Measurements from ENCODE around the gene TEKT2. TPM values are rescaled to one million over a fixed set of nuclear protein-coding genes. Genes with fewer than 3 reads are reported as not detected.

The TEKT2 gene
- total RNA-seq, 4 donors from 2014 or later, result 0.83 TPM; not detected in 3

- no peak for DNase-seq (ENCODE audit: extremely low spot score)
- H3K27me3 ChIP-seq, result peaks cover 0 to 20% (median 0%) of the 10 kb centered on the region in 4 donors
- H3K9me3 ChIP-seq, result no peaks in the 10 kb centered on the region
- peaks cover 28 to 46% (median 39%) of the 10 kb centered on the region in 4 donors for H3K36me3 ChIP-seq
- peak overlapping the region; percentile 86 to 94 (median 90) for H3K27ac ChIP-seq (replicated peaks in 1 of 4)
- H3K4me3 ChIP-seq, result peak overlapping the region; percentile 64 to 100 (median 88)
- WGBS, result 7% methylated on average over 31 of the region's 32 CpGs
- H3K4me1 ChIP-seq, result peaks cover 20 to 58% (median 51%) of the 10 kb centered on the region in 4 donors
- TF ChIP-seq POLR2AphosphoS5 (IDR thresholded peaks at IDR 0.05) (no peak), EP300 (IDR thresholded peaks at IDR 0.05) (no peak), POLR2A (IDR thresholded peaks at IDR 0.05; ENCODE audit: low read depth) (no peak), CTCF (IDR thresholded peaks at IDR 0.05) (no peak)
- intact Hi-C loops (cut with DNase I), result no loop called here
These were observed 5.7 kb downstream of the TEKT2 start for GRCh38 chr1:36089393-36090121.

GRCh38 chr1:36091141-36091540, 7.2 kb downstream of the TEKT2 start:
- Histone ChIP-seq H3K9me3 (no peaks in the 10 kb centered on the region), H3K4me1 (peaks cover 19 to 63% (median 57%) of the 10 kb centered on the region in 4 donors), H3K27ac (replicated peaks in 1 of 4) (no peak overlapping the region), H3K27me3 (peaks cover 0 to 8% (median 0%) of the 10 kb centered on the region in 4 donors), H3K36me3 (peaks cover 28 to 61% (median 52%) of the 10 kb centered on the region in 4 donors), H3K4me3 (no peak overlapping the region)
- WGBS, result 80% methylated on average over 4 of the region's 4 CpGs
- intact Hi-C loops (cut with DNase I), result no loop called here
- no peak for DNase-seq (ENCODE audit: extremely low spot score)
- TF ChIP-seq POLR2AphosphoS5 (IDR thresholded peaks at IDR 0.05), result no peak
- TF ChIP-seq EP300 (IDR thresholded peaks at IDR 0.05), result no peak

GRCh38 chr1:36091698-36092097, 7.8 kb downstream of the TEKT2 start:
- WGBS, result 86% methylated on average over 11 of the region's 13 CpGs
- Histone ChIP-seq H3K9me3 (no peaks in the 10 kb centered on the region), H3K27ac (replicated peaks in 1 of 4) (no peak overlapping the region), H3K4me3 (no peak overlapping the region), H3K4me1 (peaks cover 19 to 65% (median 60%) of the 10 kb centered on the region in 4 donors), H3K27me3 (peaks cover 0 to 2% (median 0%) of the 10 kb centered on the region in 4 donors), H3K36me3 (peaks cover 28 to 61% (median 58%) of the 10 kb centered on the region in 4 donors)
- no peak for DNase-seq (ENCODE audit: extremely low spot score)
- intact Hi-C loops (cut with DNase I), result no loop called here
- no peak for TF ChIP-seq CTCF (IDR thresholded peaks at IDR 0.05)
- no peak for TF ChIP-seq POLR2AphosphoS5 (IDR thresholded peaks at IDR 0.05)

- no peaks in the 10 kb centered on the region for H3K9me3 ChIP-seq
- H3K27ac ChIP-seq (replicated peaks in 1 of 4), result no peak overlapping the region
- 87% methylated on average over 17 of the region's 17 CpGs for whole genome bisulfite sequencing
- no peak for TF ChIP-seq EP300 (IDR thresholded peaks at IDR 0.05)
- no peak for TF ChIP-seq POLR2A (IDR thresholded peaks at IDR 0.05; ENCODE audit: low read depth)
- TF ChIP-seq POLR2AphosphoS5 (IDR thresholded peaks at IDR 0.05), result no peak
- no peak for TF ChIP-seq CTCF (IDR thresholded peaks at IDR 0.05)
- intact Hi-C loops (cut with DNase I), result no loop called here
- H3K36me3 ChIP-seq, result peaks cover 28 to 61% (median 60%) of the 10 kb centered on the region in 4 donors
- H3K27me3 ChIP-seq, result no peaks in the 10 kb centered on the region
- peaks cover 19 to 68% (median 60%) of the 10 kb centered on the region in 4 donors for H3K4me1 ChIP-seq
- no peak for DNase-seq (ENCODE audit: extremely low spot score)
- H3K4me3 ChIP-seq, result no peak overlapping the region
These were observed 8.4 kb downstream of the TEKT2 start for GRCh38 chr1:36092166-36092797.

- DNase-seq (ENCODE audit: extremely low spot score), result no peak
- H3K4me3 ChIP-seq, result no peak overlapping the region
- TF ChIP-seq POLR2A (IDR thresholded peaks at IDR 0.05; ENCODE audit: low read depth), result no peak
- no peak for TF ChIP-seq EP300 (IDR thresholded peaks at IDR 0.05)
- TF ChIP-seq POLR2AphosphoS5 (IDR thresholded peaks at IDR 0.05), result no peak
- no peak for TF ChIP-seq CTCF (IDR thresholded peaks at IDR 0.05)
- intact Hi-C loops (cut with DNase I), result no loop called here
- H3K27me3 ChIP-seq, result no peaks in the 10 kb centered on the region
- no peaks in the 10 kb centered on the region for H3K9me3 ChIP-seq
- WGBS, result 86% methylated on average over 9 of the region's 9 CpGs
- no peak overlapping the region for H3K27ac ChIP-seq (replicated peaks in 1 of 4)
- peaks cover 28 to 67% (median 60%) of the 10 kb centered on the region in 4 donors for H3K36me3 ChIP-seq
- peaks cover 19 to 68% (median 59%) of the 10 kb centered on the region in 4 donors for H3K4me1 ChIP-seq
These were observed 8.9 kb downstream of the TEKT2 start for GRCh38 chr1:36092798-36093185.

Data from esophagus muscularis mucosa (tissue), 4 donors.